H9 (cell line): ENCODE results near the gene GPR183. TPM values are rescaled to one million over a fixed set of nuclear protein-coding genes. Genes with fewer than 3 reads are reported as not detected.

Experiments used
- DNase-seq: peaks from one replicate; pipeline ENCODE4 v3.0.0-alpha.2; 2017
- H2AFZ ChIP-seq: one replicate; pipeline ENCODE4 v1.6.1; 2013; ENCODE audit warnings: mild to moderate bottlenecking, low read length, control low read depth, moderate library complexity
- H2AK5ac ChIP-seq: 2 replicates; pipeline ENCODE4 v1.6.1; 2013; ENCODE audit warnings: low read length, control low read depth, mixed read lengths; ENCODE audit not compliant: insufficient read length
- H2BK120ac ChIP-seq: one replicate; pipeline ENCODE4 v1.6.1; 2013; ENCODE audit warnings: low read depth, mild to moderate bottlenecking, low read length, control low read depth, inconsistent platforms; ENCODE audit not compliant: poor library complexity, severe bottlenecking
- H2BK12ac ChIP-seq: 2 replicates; pipeline ENCODE4 v1.6.1; 2013; ENCODE audit warnings: low read length, control low read depth, mixed read lengths, low read depth; ENCODE audit not compliant: insufficient read length
- H2BK15ac ChIP-seq: 2 replicates; pipeline ENCODE4 v1.6.1; 2013; ENCODE audit warnings: low read depth, low read length, control low read depth
- H2BK20ac ChIP-seq: one replicate; pipeline ENCODE4 v1.6.1; 2013; ENCODE audit warnings: low read depth, mild to moderate bottlenecking, low read length, control low read depth, inconsistent platforms; ENCODE audit not compliant: poor library complexity, severe bottlenecking
- H2BK5ac ChIP-seq: 2 replicates; pipeline ENCODE4 v1.6.1; 2013; ENCODE audit warnings: low read length, control low read depth, mixed read lengths; ENCODE audit not compliant: insufficient read length
- H3K14ac ChIP-seq: 2 replicates; pipeline ENCODE4 v1.6.1; 2013; ENCODE audit warnings: low read length, control low read depth; ENCODE audit not compliant: insufficient read depth
- H3K18ac ChIP-seq: 2 replicates; pipeline ENCODE4 v1.6.1; 2013; ENCODE audit warnings: low read depth, mild to moderate bottlenecking, mixed read lengths, low read length, control low read depth; ENCODE audit not compliant: insufficient read length
- H3K23ac ChIP-seq: 2 replicates; pipeline ENCODE4 v1.6.1; 2013; ENCODE audit warnings: low read length, control low read depth, mixed read lengths, low read depth; ENCODE audit not compliant: insufficient read length
- H3K23me2 ChIP-seq: 2 replicates; pipeline ENCODE4 v1.6.1; 2013; ENCODE audit warnings: low read depth, mild to moderate bottlenecking, mixed read lengths, low read length, control low read depth; ENCODE audit not compliant: insufficient read length, poor library complexity, severe bottlenecking
- H3K27ac ChIP-seq: 2 replicates; pipeline ENCODE4 v1.5.1; 2013; ENCODE audit warnings: low read length, control low read depth, mixed read lengths, low read depth; ENCODE audit not compliant: insufficient read length
- H3K27me3 ChIP-seq: 2 replicates; pipeline ENCODE4 v1.6.1; 2013; ENCODE audit warnings: low read length, control low read depth, inconsistent platforms; ENCODE audit not compliant: insufficient read depth
- H3K4ac ChIP-seq: 2 replicates; pipeline ENCODE4 v1.6.1; 2013; ENCODE audit warnings: low read depth, mild to moderate bottlenecking, control low read depth, inconsistent platforms, low read length, moderate library complexity
- H3K4me1 ChIP-seq: 2 replicates; pipeline ENCODE4 v1.6.1; 2013; ENCODE audit warnings: low read length, control low read depth, inconsistent platforms; ENCODE audit not compliant: insufficient read depth
- H3K4me2 ChIP-seq: 2 replicates; pipeline ENCODE4 v1.6.1; 2013; ENCODE audit warnings: low read length, control low read depth, mixed read lengths; ENCODE audit not compliant: insufficient read length, insufficient read depth
- H3K56ac ChIP-seq: 2 replicates; pipeline ENCODE4 v1.6.1; 2013; ENCODE audit warnings: low read depth, mild to moderate bottlenecking, mixed read lengths, low read length, control low read depth; ENCODE audit not compliant: insufficient read length
- H3K79me1 ChIP-seq: 2 replicates; pipeline ENCODE4 v1.6.1; 2013; ENCODE audit warnings: low read depth, mild to moderate bottlenecking, moderate library complexity, low read length, control low read depth, inconsistent platforms; ENCODE audit not compliant: insufficient read depth, poor library complexity, severe bottlenecking
- H3K79me2 ChIP-seq: 2 replicates; pipeline ENCODE4 v1.6.1; 2013; ENCODE audit warnings: low read length, control low read depth, inconsistent platforms; ENCODE audit not compliant: insufficient read depth
- H3K9ac ChIP-seq: 2 replicates; pipeline ENCODE4 v1.6.1; 2013; ENCODE audit warnings: low read length, control low read depth, mixed read lengths; ENCODE audit not compliant: insufficient read length; ENCODE audit errors: extremely low read depth
- H3K9me3 ChIP-seq: one replicate; pipeline ENCODE4 v1.6.1; 2013; ENCODE audit warnings: low read depth, low read length, inconsistent platforms; ENCODE audit not compliant: control insufficient read depth
- H3T11ph ChIP-seq: one replicate; pipeline ENCODE4 v1.6.1; 2013; ENCODE audit warnings: mild to moderate bottlenecking, low read length, control low read depth, inconsistent platforms
- H4K20me1 ChIP-seq: one replicate; pipeline ENCODE4 v1.6.1; 2013; ENCODE audit not compliant: control insufficient read depth, insufficient read length, insufficient read depth
- H4K5ac ChIP-seq: 2 replicates; pipeline ENCODE4 v1.6.1; 2013; ENCODE audit warnings: low read depth, mild to moderate bottlenecking, mixed read lengths, low read length, control low read depth; ENCODE audit not compliant: insufficient read length
- H4K8ac ChIP-seq: replicated peaks from 2 replicates; pipeline ENCODE4 v1.6.1; 2013; ENCODE audit warnings: low read length, control low read depth, mixed read lengths, low read depth; ENCODE audit not compliant: insufficient read length
- H4K91ac ChIP-seq: 2 replicates; pipeline ENCODE4 v1.6.1; 2013; ENCODE audit warnings: low read depth, mild to moderate bottlenecking, moderate library complexity, mixed read lengths, low read length, control low read depth; ENCODE audit not compliant: insufficient read length
- H3K27ac Mint-ChIP-seq, 3 experiments: 2 replicates in 2 of 3; 3 replicates in 1 of 3; pipeline ENCODE4 v1.8.0; 2020 to 2021; ENCODE audit warnings: mixed read lengths in 3 of 3, mild to moderate bottlenecking in 1 of 3, moderate library complexity in 1 of 3
- H3K27me3 Mint-ChIP-seq: 2 replicates; pipeline ENCODE4 v1.8.0; 2021; ENCODE audit warnings: low read depth, mild to moderate bottlenecking, moderate library complexity, mixed read lengths
- H3K36me3 Mint-ChIP-seq, 3 experiments: 2 replicates in 2 of 3; 3 replicates in 1 of 3; pipeline ENCODE4 v1.8.0; 2020 to 2021; ENCODE audit warnings: low read depth in 3 of 3, mixed read lengths in 3 of 3; ENCODE audit not compliant: insufficient read depth in 1 of 3
- H3K4me1 Mint-ChIP-seq, 2 experiments: 2 replicates each; pipeline ENCODE4 v1.8.0; 2020; ENCODE audit warnings: mixed read lengths in 2 of 2
- H3K4me3 Mint-ChIP-seq, 2 experiments: 2 replicates in 1 of 2; 3 replicates in 1 of 2; pipeline ENCODE4 v1.8.0; 2020 to 2021; ENCODE audit warnings: mild to moderate bottlenecking in 2 of 2, mixed read lengths in 2 of 2, moderate library complexity in 1 of 2
- H3K9me3 Mint-ChIP-seq, 2 experiments: 2 replicates in 1 of 2; 3 replicates in 1 of 2; pipeline ENCODE4 v1.8.0; 2020; ENCODE audit warnings: mild to moderate bottlenecking in 2 of 2, mixed read lengths in 2 of 2, moderate library complexity in 1 of 2
- total RNA-seq: library from RNA; stranded (reverse); gene quantifications from 2 replicates; pipeline ENCODE4 v1.2.1, GENCODE V29; 2021
- TF ChIP-seq, protein P1 (sequence below): fragments of 200-600 bp; sonication (generic); conservative IDR thresholded peaks from 3 replicates; pipeline ENCODE4 v1.8.0; 2021; ENCODE audit warnings: antibody characterized with exemption, mild to moderate bottlenecking

GPR183 gene
- total RNA-seq, 1 experiment from 2014 or later: not detected

DNA sequence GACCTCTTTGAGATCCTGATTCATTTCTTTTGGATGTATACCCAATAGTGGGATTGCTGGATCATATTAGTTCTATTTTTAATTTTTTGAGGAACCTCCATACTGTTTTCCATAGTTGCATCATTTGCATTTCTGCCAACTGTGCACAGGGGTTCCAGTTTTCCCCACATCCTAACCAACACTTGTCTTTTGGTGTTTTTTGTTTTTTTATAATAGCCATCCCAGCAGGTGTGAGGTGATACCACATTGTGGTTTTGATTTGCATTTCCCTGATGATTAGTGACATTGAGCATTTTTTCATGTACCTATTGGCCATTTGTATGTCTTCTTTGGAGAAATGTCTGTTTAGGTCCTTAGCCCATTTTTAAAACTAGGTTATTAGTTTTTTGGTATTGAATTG lies 18.8 kb upstream of the GPR183 start:
- H3K27me3 ChIP-seq: no peaks in the 10 kb centered on the region
- H3K36me3 Mint-ChIP-seq: peaks cover 0 to 20% (median 11%) of the 10 kb centered on the region in 3 experiments; a peak in 4 of 7 replicates
- H2BK12ac ChIP-seq: no peak overlapping the region
- TF ChIP-seq, protein P1, sequence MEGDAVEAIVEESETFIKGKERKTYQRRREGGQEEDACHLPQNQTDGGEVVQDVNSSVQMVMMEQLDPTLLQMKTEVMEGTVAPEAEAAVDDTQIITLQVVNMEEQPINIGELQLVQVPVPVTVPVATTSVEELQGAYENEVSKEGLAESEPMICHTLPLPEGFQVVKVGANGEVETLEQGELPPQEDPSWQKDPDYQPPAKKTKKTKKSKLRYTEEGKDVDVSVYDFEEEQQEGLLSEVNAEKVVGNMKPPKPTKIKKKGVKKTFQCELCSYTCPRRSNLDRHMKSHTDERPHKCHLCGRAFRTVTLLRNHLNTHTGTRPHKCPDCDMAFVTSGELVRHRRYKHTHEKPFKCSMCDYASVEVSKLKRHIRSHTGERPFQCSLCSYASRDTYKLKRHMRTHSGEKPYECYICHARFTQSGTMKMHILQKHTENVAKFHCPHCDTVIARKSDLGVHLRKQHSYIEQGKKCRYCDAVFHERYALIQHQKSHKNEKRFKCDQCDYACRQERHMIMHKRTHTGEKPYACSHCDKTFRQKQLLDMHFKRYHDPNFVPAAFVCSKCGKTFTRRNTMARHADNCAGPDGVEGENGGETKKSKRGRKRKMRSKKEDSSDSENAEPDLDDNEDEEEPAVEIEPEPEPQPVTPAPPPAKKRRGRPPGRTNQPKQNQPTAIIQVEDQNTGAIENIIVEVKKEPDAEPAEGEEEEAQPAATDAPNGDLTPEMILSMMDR: no peak
- H3K14ac ChIP-seq: no peak overlapping the region
- no peaks in the 10 kb centered on the region for H3K23me2 ChIP-seq
- no peak overlapping the region for H2BK120ac ChIP-seq
- H3K18ac ChIP-seq: no peak overlapping the region
- no peak overlapping the region for H4K91ac ChIP-seq
- H3K9me3 ChIP-seq: no peaks in the 10 kb centered on the region
- no peak overlapping the region for H2AK5ac ChIP-seq
- no peak overlapping the region for H2AFZ ChIP-seq
- no peak overlapping the region for H2BK5ac ChIP-seq
- no peak overlapping the region for H3K27ac Mint-ChIP-seq
- no peak overlapping the region for H3T11ph ChIP-seq
- H4K20me1 ChIP-seq: no peaks in the 10 kb centered on the region
- H3K4me2 ChIP-seq: no peak overlapping the region
- no peak overlapping the region for H4K8ac ChIP-seq
- H2BK20ac ChIP-seq: no peak overlapping the region
- H3K9me3 Mint-ChIP-seq: no peaks in the 10 kb centered on the region
- H3K4me1 Mint-ChIP-seq: no peaks in the 10 kb centered on the region
- no peak overlapping the region for H3K4me3 Mint-ChIP-seq
- H3K79me1 ChIP-seq: no peaks in the 10 kb centered on the region
- no peaks in the 10 kb centered on the region for H3K79me2 ChIP-seq
- no peak for DNase-seq
- no peak overlapping the region for H3K4ac ChIP-seq
- H2BK15ac ChIP-seq: no peak overlapping the region
- no peak overlapping the region for H3K56ac ChIP-seq
- H3K9ac ChIP-seq: no peak overlapping the region
- no peak overlapping the region for H3K23ac ChIP-seq
- H3K27me3 Mint-ChIP-seq: no peaks in the 10 kb centered on the region
- no peak overlapping the region for H4K5ac ChIP-seq
- no peaks in the 10 kb centered on the region for H3K4me1 ChIP-seq
- no peak overlapping the region for H3K27ac ChIP-seq
